WERI-Rb-1 (cell line): Measurements from ENCODE around the gene COPB2.

Experiments used
- DNase-seq: peaks from one replicate; pipeline ENCODE4 v3.0.0-alpha.2; 2020
- H3K27ac ChIP-seq: fragments of 250-450 bp; sonication (Bioruptor Pico); 2 replicates; pipeline ENCODE4 v1.5.1; 2020; ENCODE audit warnings: mild to moderate bottlenecking, moderate library complexity
- H3K27me3 ChIP-seq: fragments of 250-450 bp; sonication (Bioruptor Pico); 2 replicates; pipeline ENCODE4 v1.5.1; 2021; ENCODE audit warnings: mild to moderate bottlenecking, low read depth, moderate library complexity; ENCODE audit not compliant: insufficient read depth, severe bottlenecking
- H3K36me3 ChIP-seq: fragments of 250-450 bp; sonication (Bioruptor Pico); 2 replicates; pipeline ENCODE4 v1.5.1; 2020; ENCODE audit warnings: mild to moderate bottlenecking, moderate library complexity
- H3K4me3 ChIP-seq: 2 replicates; pipeline ENCODE4 v1.5.1; 2011; ENCODE audit warnings: low read depth, mild to moderate bottlenecking, control low read depth, low read length
- H3K9me3 ChIP-seq: fragments of 250-450 bp; sonication (Bioruptor Pico); 2 replicates; pipeline ENCODE4 v1.5.1; 2021; ENCODE audit warnings: mild to moderate bottlenecking, moderate library complexity; ENCODE audit not compliant: severe bottlenecking
- TF ChIP-seq, protein P1 (sequence below): IDR thresholded peaks from 2 replicates; pipeline ENCODE4 v1.5.1; 2011; ENCODE audit warnings: low read depth, mild to moderate bottlenecking, control low read depth, inconsistent platforms, low read length

COPB2 gene

DNA sequence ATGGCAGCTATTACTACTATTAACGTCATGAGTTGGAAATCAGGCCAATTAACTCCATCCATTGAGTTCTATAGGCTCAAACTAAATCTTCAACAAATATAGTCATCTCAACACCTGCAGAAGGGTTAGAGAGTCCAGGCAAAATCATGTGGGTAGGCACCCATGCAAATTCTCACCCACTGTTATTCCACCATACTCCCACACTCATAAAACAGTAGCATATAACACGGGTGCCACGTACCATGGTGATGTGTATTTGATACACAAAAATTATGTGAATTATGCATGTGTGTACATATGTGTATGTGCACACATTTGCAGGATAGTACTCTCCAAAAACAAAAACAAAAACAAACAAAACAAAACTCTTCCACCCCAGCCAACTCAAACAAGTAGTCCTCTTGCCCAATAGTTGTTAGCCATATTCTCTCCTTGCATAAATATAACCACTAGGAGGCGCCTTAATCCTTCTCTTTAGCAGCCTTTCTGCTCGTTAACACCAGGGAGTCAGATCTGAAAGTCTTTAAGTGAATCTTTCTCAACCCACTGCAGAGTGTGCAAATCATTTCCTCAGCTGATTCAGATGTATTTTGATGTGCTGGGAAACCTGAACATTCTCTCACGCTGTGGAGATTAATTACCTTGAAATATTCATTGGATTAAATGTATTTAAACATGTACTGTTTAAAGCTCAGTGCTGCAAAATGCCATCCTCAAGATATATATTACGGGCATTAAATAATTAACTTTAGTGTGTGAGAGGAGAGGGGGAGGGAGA is 38.0 kb upstream of the COPB2 start:
- Histone ChIP-seq H3K36me3 (no peaks in the 10 kb centered on the region), H3K4me3 (no peak overlapping the region), H3K27me3 (no peaks in the 10 kb centered on the region), H3K27ac (peak overlapping the region; percentile 31; the same call in 1 of the 2 replicates), H3K9me3 (no peaks in the 10 kb centered on the region)
- TF ChIP-seq, protein P1, sequence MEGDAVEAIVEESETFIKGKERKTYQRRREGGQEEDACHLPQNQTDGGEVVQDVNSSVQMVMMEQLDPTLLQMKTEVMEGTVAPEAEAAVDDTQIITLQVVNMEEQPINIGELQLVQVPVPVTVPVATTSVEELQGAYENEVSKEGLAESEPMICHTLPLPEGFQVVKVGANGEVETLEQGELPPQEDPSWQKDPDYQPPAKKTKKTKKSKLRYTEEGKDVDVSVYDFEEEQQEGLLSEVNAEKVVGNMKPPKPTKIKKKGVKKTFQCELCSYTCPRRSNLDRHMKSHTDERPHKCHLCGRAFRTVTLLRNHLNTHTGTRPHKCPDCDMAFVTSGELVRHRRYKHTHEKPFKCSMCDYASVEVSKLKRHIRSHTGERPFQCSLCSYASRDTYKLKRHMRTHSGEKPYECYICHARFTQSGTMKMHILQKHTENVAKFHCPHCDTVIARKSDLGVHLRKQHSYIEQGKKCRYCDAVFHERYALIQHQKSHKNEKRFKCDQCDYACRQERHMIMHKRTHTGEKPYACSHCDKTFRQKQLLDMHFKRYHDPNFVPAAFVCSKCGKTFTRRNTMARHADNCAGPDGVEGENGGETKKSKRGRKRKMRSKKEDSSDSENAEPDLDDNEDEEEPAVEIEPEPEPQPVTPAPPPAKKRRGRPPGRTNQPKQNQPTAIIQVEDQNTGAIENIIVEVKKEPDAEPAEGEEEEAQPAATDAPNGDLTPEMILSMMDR: peak; percentile 68
- DNase-seq: peak; percentile 22

- DNase-seq: no peak
Measured at GRCh38 chr3:139425745-139426400, 36.4 kb upstream of the COPB2 start.

GRCh38 chr3:139423232-139423631 is 33.8 kb upstream of the COPB2 start:
- H3K4me3 ChIP-seq: no peak overlapping the region
- no peaks in the 10 kb centered on the region for H3K9me3 ChIP-seq
- H3K36me3 ChIP-seq: no peaks in the 10 kb centered on the region
- H3K27ac ChIP-seq: no peak overlapping the region
- DNase-seq: no peak
- TF ChIP-seq, protein P1: no peak
- H3K27me3 ChIP-seq: no peaks in the 10 kb centered on the region

More at GRCh38 chr3:139425745-139426400, 36.4 kb upstream of the COPB2 start:
- Histone ChIP-seq H3K9me3 (no peaks in the 10 kb centered on the region), H3K27me3 (no peaks in the 10 kb centered on the region), H3K4me3 (no peak overlapping the region), H3K36me3 (no peaks in the 10 kb centered on the region), H3K27ac (no peak overlapping the region)
- TF ChIP-seq, protein P1: no peak

DNA sequence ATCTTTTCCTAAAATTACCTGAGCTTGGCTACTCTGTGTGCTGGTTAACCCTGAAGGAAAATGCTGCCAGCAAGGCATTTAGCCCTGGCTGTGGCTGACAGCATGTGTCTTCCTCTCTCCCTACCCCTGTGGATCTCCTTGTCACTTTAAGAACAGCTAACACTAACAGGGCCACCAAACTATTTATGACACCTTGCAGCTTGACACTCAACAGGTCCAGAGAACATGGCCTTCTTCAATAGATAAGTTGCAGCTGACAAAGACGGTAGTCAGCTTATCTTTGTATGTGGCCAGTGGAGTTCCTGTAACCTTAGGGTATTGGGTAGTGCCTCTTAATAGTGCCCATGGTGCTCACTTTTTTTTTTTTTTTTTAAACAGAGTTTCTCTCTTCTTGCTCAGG is 32.0 kb upstream of the COPB2 start:
- H3K27ac ChIP-seq: no peak overlapping the region
- no peak for DNase-seq
- TF ChIP-seq, protein P1: no peak

GRCh38 chr3:139421040-139421439 is 31.6 kb upstream of the COPB2 start:
- no peaks in the 10 kb centered on the region for H3K9me3 ChIP-seq
- no peaks in the 10 kb centered on the region for H3K36me3 ChIP-seq
- no peak overlapping the region for H3K27ac ChIP-seq
- H3K27me3 ChIP-seq: no peaks in the 10 kb centered on the region
- no peak for DNase-seq
- TF ChIP-seq, protein P1: no peak
- H3K4me3 ChIP-seq: no peak overlapping the region

More for the DNA sequence above, 32.0 kb upstream of the COPB2 start:
- Histone ChIP-seq H3K9me3 (no peaks in the 10 kb centered on the region), H3K27me3 (no peaks in the 10 kb centered on the region), H3K36me3 (no peaks in the 10 kb centered on the region), H3K4me3 (no peak overlapping the region)
